Measurements from ENCODE around the gene COASY.
"Not testable (repeated sequence)": the region's sequence is repeated elsewhere in the genome, so short reads cannot be mapped to it uniquely, and the experiment has no call there.

DNA sequence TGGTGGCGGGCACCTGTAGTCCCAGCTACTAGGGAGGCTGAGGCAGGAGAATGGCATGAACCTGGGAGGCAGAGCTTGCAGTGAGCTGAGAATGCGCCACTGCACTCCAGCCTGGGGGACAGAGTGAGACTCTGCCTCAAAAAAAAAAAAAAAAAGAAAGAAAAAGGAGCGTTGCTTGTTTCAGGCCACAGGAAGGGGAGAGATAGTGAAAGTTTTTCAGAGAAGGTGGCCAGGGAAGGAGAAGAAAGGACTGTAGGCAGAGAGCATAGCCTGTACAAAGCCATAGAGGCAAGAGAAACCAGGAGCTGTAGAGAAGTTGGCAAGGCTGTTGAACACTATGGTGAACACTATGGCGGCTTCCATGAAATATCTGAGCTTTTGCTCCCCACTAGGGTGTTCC, 21.4 kb upstream of the COASY start:
- TF ChIP-seq, protein P1, sequence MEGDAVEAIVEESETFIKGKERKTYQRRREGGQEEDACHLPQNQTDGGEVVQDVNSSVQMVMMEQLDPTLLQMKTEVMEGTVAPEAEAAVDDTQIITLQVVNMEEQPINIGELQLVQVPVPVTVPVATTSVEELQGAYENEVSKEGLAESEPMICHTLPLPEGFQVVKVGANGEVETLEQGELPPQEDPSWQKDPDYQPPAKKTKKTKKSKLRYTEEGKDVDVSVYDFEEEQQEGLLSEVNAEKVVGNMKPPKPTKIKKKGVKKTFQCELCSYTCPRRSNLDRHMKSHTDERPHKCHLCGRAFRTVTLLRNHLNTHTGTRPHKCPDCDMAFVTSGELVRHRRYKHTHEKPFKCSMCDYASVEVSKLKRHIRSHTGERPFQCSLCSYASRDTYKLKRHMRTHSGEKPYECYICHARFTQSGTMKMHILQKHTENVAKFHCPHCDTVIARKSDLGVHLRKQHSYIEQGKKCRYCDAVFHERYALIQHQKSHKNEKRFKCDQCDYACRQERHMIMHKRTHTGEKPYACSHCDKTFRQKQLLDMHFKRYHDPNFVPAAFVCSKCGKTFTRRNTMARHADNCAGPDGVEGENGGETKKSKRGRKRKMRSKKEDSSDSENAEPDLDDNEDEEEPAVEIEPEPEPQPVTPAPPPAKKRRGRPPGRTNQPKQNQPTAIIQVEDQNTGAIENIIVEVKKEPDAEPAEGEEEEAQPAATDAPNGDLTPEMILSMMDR (conservative IDR thresholded peaks at IDR 0.05; ENCODE audit: low read length), result not testable (repeated sequence)
- not testable (repeated sequence) for TF ChIP-seq EZH2phosphoT487 (IDR thresholded peaks at IDR 0.05; ENCODE audit: borderline replicate concordance)
